NOMO-1 treated with DMSO at 0.1 percent for 48 hours (cell line): ENCODE data around the gene PGLYRP2.

Experiments
- DNase-seq: peaks from one replicate; lab custom pipeline; 2025; ENCODE audit not compliant: unreplicated experiment; lab: John Stamatoyannopoulos, UW

The PGLYRP2 gene

GRCh38 chr19:15456871-15457700 is 22.2 kb downstream of the PGLYRP2 start:
- no peak for DNase-seq

- DNase-seq = no peak
Observed at GRCh38 chr19:15456441-15456840, 22.9 kb downstream of the PGLYRP2 start.

GRCh38 chr19:15455996-15456395 is 23.3 kb downstream of the PGLYRP2 start:
- no peak for DNase-seq

GRCh38 chr19:15453906-15454860 is 25.1 kb downstream of the PGLYRP2 start:
- no peak for DNase-seq

GRCh38 chr19:15453091-15453578 is 26.2 kb downstream of the PGLYRP2 start:
- no peak for DNase-seq

GRCh38 chr19:15452111-15453047 is 26.9 kb downstream of the PGLYRP2 start:
- no peak for DNase-seq

- DNase-seq = no peak
Observed at GRCh38 chr19:15450528-15450890, 28.8 kb downstream of the PGLYRP2 start.

- DNase-seq = peak; percentile 48
Observed at GRCh38 chr19:15449620-15450527, 29.4 kb downstream of the PGLYRP2 start, which contains the start of gene WIZ. TSS of gene WIZ (minus strand) at chr19:15449956. CDS start at chr19:15448307, 1,649 bp downstream.

- DNase-seq = no peak
Observed at GRCh38 chr19:15448778-15449619, 30.3 kb downstream of the PGLYRP2 start.

GRCh38 chr19:15448044-15448777 is 31.1 kb downstream of the PGLYRP2 start:
- no peak for DNase-seq

- no peak for DNase-seq
Observed at GRCh38 chr19:15447057-15447456, 32.2 kb downstream of the PGLYRP2 start.

- DNase-seq = no peak
Observed at GRCh38 chr19:15445807-15446376, 33.4 kb downstream of the PGLYRP2 start.

- no peak for DNase-seq
Observed at GRCh38 chr19:15445227-15445605, 34.1 kb downstream of the PGLYRP2 start.

GRCh38 chr19:15444505-15445226 is 34.6 kb downstream of the PGLYRP2 start:
- DNase-seq = no peak

GRCh38 chr19:15443838-15444237 is 35.5 kb downstream of the PGLYRP2 start:
- DNase-seq = no peak

- DNase-seq = no peak
Observed at GRCh38 chr19:15443325-15443724, 36.0 kb downstream of the PGLYRP2 start.
